GM23338 (cell line): Measurements from ENCODE around the gene SORBS1. TPM values are rescaled to one million over a fixed set of nuclear protein-coding genes. Genes with fewer than 3 reads are reported as not detected.

ENCODE experiments used
- ATAC-seq: fragments of 200-7000 bp; cut with Tn5 transposase; 3 replicates; pipeline ENCODE4 v1.9.1; 2020
- DNase-seq: peaks from one replicate; pipeline ENCODE4 v3.0.0-alpha.2; 2015; ENCODE audit warnings: low spot score
- H2AFZ ChIP-seq: fragments of 200-600 bp; sonication (generic); 2 replicates; pipeline ENCODE4 v1.8.0; 2016; ENCODE audit warnings: antibody characterized with exemption, mild to moderate bottlenecking, moderate library complexity
- H3F3A ChIP-seq: fragments of 200-600 bp; sonication (generic); replicated peaks from 2 replicates; pipeline ENCODE4 v1.8.0; 2017; ENCODE audit warnings: antibody characterized with exemption, mixed run types, low read depth
- H3K27ac ChIP-seq: fragments of 200-600 bp; sonication (generic); 2 replicates; pipeline ENCODE4 v1.6.1; 2016; ENCODE audit warnings: low read depth
- H3K27me3 ChIP-seq: fragments of 200-600 bp; sonication (generic); 2 replicates; pipeline ENCODE4 v1.8.0; 2016; ENCODE audit warnings: mild to moderate bottlenecking, mixed run types, moderate library complexity; ENCODE audit not compliant: insufficient read depth
- H3K36me3 ChIP-seq: fragments of 200-600 bp; sonication (generic); 2 replicates; pipeline ENCODE4 v1.8.0; 2016; ENCODE audit warnings: mild to moderate bottlenecking; ENCODE audit not compliant: insufficient read depth
- H3K4me1 ChIP-seq: fragments of 200-600 bp; sonication (generic); 2 replicates; pipeline ENCODE4 v1.8.0; 2016; ENCODE audit warnings: mild to moderate bottlenecking, moderate library complexity; ENCODE audit not compliant: insufficient read depth
- H3K4me2 ChIP-seq: fragments of 200-600 bp; sonication (generic); 2 replicates; pipeline ENCODE4 v1.7.1; 2017; ENCODE audit warnings: mixed run types
- H3K4me3 ChIP-seq: fragments of 200-600 bp; sonication (generic); 2 replicates; pipeline ENCODE4 v1.6.1; 2016; ENCODE audit warnings: mixed run types
- H3K79me2 ChIP-seq: fragments of 200-600 bp; sonication (generic); replicated peaks from 2 replicates; pipeline ENCODE4 v1.8.0; 2017; ENCODE audit warnings: mild to moderate bottlenecking; ENCODE audit not compliant: insufficient read depth
- H3K9me2 ChIP-seq: fragments of 200-600 bp; sonication (generic); 2 replicates; pipeline ENCODE4 v1.8.0; 2017; ENCODE audit not compliant: insufficient read depth
- H4K20me1 ChIP-seq: fragments of 200-600 bp; sonication (generic); replicated peaks from 2 replicates; pipeline ENCODE4 v1.8.0; 2017; ENCODE audit warnings: mild to moderate bottlenecking; ENCODE audit not compliant: insufficient read depth
- H3K27ac Mint-ChIP-seq: 2 replicates; pipeline ENCODE4 v1.8.0; 2020; ENCODE audit warnings: inconsistent platforms, mild to moderate bottlenecking, moderate library complexity, mixed read lengths
- H3K27me3 Mint-ChIP-seq: 3 replicates; pipeline ENCODE4 v1.8.0; 2022; ENCODE audit warnings: low read depth, mild to moderate bottlenecking, moderate library complexity, mixed read lengths, inconsistent platforms; ENCODE audit not compliant: insufficient read depth, poor library complexity
- H3K36me3 Mint-ChIP-seq: 3 replicates; pipeline ENCODE4 v1.8.0; 2021; ENCODE audit warnings: low read depth, mild to moderate bottlenecking, inconsistent platforms, moderate library complexity, mixed read lengths
- H3K4me1 Mint-ChIP-seq: 3 replicates; pipeline ENCODE4 v1.8.0; 2020; ENCODE audit warnings: mild to moderate bottlenecking, inconsistent platforms, mixed read lengths
- H3K4me3 Mint-ChIP-seq: 3 replicates; pipeline ENCODE4 v1.8.0; 2021; ENCODE audit warnings: moderate library complexity, mild to moderate bottlenecking, inconsistent platforms, mixed read lengths
- H3K9me3 Mint-ChIP-seq: 3 replicates; pipeline ENCODE4 v1.8.0; 2020; ENCODE audit warnings: moderate library complexity, mild to moderate bottlenecking, inconsistent platforms, mixed read lengths
- CREB1 ChIP-seq: fragments of 250-450 bp; sonication (Bioruptor Pico); IDR thresholded peaks from 2 replicates; pipeline ENCODE4 v1.5.0; 2020; ENCODE audit warnings: low read depth, mild to moderate bottlenecking, moderate library complexity
- CTCF ChIP-seq, 2 experiments: fragments of 200-600 bp in 1 of 2; sonication (generic) in 1 of 2; conservative IDR thresholded peaks; 2 replicates each; pipeline versions ENCODE4 v1.5.1 to v1.6.1; 2016 to 2017; ENCODE audit warnings: antibody characterized with exemption in 2 of 2, low read depth in 2 of 2, mild to moderate bottlenecking in 2 of 2, moderate library complexity in 1 of 2
- ETS1 ChIP-seq: IDR thresholded peaks from 2 replicates; pipeline ENCODE4 v1.6.1; 2016; ENCODE audit warnings: antibody characterized with exemption
- EZH2 ChIP-seq: fragments of 200-600 bp; sonication (generic); IDR thresholded peaks from one replicate; pipeline ENCODE4 v1.8.0; 2017; ENCODE audit warnings: antibody characterized with exemption, mild to moderate bottlenecking, low read depth; ENCODE audit not compliant: unreplicated experiment
- EZH2phosphoT487 ChIP-seq: fragments of 200-600 bp; sonication (generic); IDR thresholded peaks from one replicate; pipeline ENCODE4 v1.8.1; 2018; ENCODE audit warnings: antibody characterized with exemption; ENCODE audit not compliant: unreplicated experiment
- JUNB ChIP-seq: IDR thresholded peaks from one replicate; pipeline ENCODE4 v1.6.1; 2016; ENCODE audit warnings: antibody characterized with exemption; ENCODE audit not compliant: unreplicated experiment
- NANOG ChIP-seq: IDR thresholded peaks from 2 replicates; pipeline ENCODE4 v1.6.1; 2016; ENCODE audit warnings: antibody characterized with exemption, borderline replicate concordance
- POLR2AphosphoS5 ChIP-seq: IDR thresholded peaks from 2 replicates; pipeline ENCODE4 v1.6.1; 2016; ENCODE audit warnings: antibody characterized with exemption, low read depth
- REST ChIP-seq: IDR thresholded peaks from one replicate; pipeline ENCODE4 v1.6.1; 2018; ENCODE audit warnings: antibody characterized with exemption; ENCODE audit not compliant: unreplicated experiment
- STAT1 ChIP-seq: IDR thresholded peaks from one replicate; pipeline ENCODE4 v1.6.1; 2016; ENCODE audit warnings: antibody characterized with exemption; ENCODE audit not compliant: unreplicated experiment
- ZNF114 ChIP-seq: fragments of 250-450 bp; sonication (Bioruptor Pico); IDR thresholded peaks from 2 replicates; pipeline ENCODE4 v1.5.0; 2020; ENCODE audit warnings: mild to moderate bottlenecking, moderate library complexity
- ZNF331 ChIP-seq: fragments of 250-450 bp; sonication (Bioruptor Pico); IDR thresholded peaks from 2 replicates; pipeline ENCODE4 v1.5.0; 2020; ENCODE audit warnings: low read depth, mild to moderate bottlenecking, moderate library complexity
- ZNF462 ChIP-seq: fragments of 250-450 bp; sonication (Bioruptor Pico); IDR thresholded peaks from 2 replicates; pipeline ENCODE4 v1.5.0; 2020; ENCODE audit warnings: mild to moderate bottlenecking, moderate library complexity
- polyA plus RNA-seq: library from polyadenylated mRNA; unstranded; fragments of >200 nt; fragmentation: Nextera tagmentation; extraction: Ambion mirVana; gene quantifications from 2 replicates; pipeline ENCODE4 v1.2.1, GENCODE V29; 2016
- total RNA-seq: library from RNA; depleted of rRNA; stranded (reverse); fragments of >200 nt; shearing (Covaris generic); gene quantifications from 2 replicates; pipeline ENCODE4 v1.2.3, GENCODE V29; 2014

The SORBS1 gene
- total and polyA plus RNA-seq, 2 experiments from 2014 or later, result 47.7 to 51.5 TPM

- Histone ChIP-seq H4K20me1 (peaks cover 31% of the 10 kb centered on the region), H3K4me2 (no peak overlapping the region), H3K36me3 (peaks cover under 1% of the 10 kb centered on the region), H3K27me3 (no peaks in the 10 kb centered on the region), H2AFZ (no peak overlapping the region), H3F3A (0 out of 2 replicates have a peak, but pooled peaks cover 4% of the 10 kb centered on the region), H3K27ac (0 out of 2 replicates have a peak overlapping the region, but pooled peaks have one; percentile 29), H3K9me2 (no peaks in the 10 kb centered on the region), H3K4me3 (no peak overlapping the region), H3K4me1 (peaks cover 30% of the 10 kb centered on the region), H3K79me2 (peaks cover 91% of the 10 kb centered on the region)
- H3K9me3 Mint-ChIP-seq, result 0 out of 3 replicates have a peak, but pooled peaks cover 4% of the 10 kb centered on the region
- H3K4me3 Mint-ChIP-seq, result no peak overlapping the region
- peaks cover 36% of the 10 kb centered on the region for H3K4me1 Mint-ChIP-seq
- ATAC-seq, result no peak
- 0 out of 3 replicates have a peak, but pooled peaks cover 6% of the 10 kb centered on the region for H3K36me3 Mint-ChIP-seq
- TF ChIP-seq ZNF114 (CRISPR knock-in tag) (no peak), EZH2phosphoT487 (no peak), ZNF331 (CRISPR knock-in tag) (no peak), NANOG (no peak), JUNB (no peak), REST (no peak), CREB1 (CRISPR knock-in tag) (no peak), ZNF462 (CRISPR knock-in tag) (no peak), CTCF (conservative IDR thresholded peaks at IDR 0.05; ENCODE audit: low read depth in 2 of 2) (no peak), EZH2 (no peak), STAT1 (no peak), POLR2AphosphoS5 (no peak), ETS1 (no peak)
- no peak overlapping the region for H3K27ac Mint-ChIP-seq
- peaks cover 3% of the 10 kb centered on the region for H3K27me3 Mint-ChIP-seq
- no peak for DNase-seq
These were observed 284.6 kb downstream of the SORBS1 start for GRCh38 chr10:95276367-95277200.
